Activated T-cell treated with anti-CD3 and anti-CD28 coated beads for 1 hour (primary cell): ENCODE results near the gene VBP1.
"Not testable (repeated sequence)": the region's sequence is repeated elsewhere in the genome, so short reads cannot be mapped to it uniquely, and the experiment has no call there.

Experiments
- DNase-seq: peaks from one replicate; pipeline ENCODE4 v3.0.0-alpha.2; 2020; ENCODE audit warnings: low read depth

VBP1 gene

GRCh38 chrX:155263854-155264628 lies 47.8 kb downstream of the VBP1 start, which contains the start of gene RAB39B:
Gene RAB39B (minus strand): TSS chrX:155264491. CDS start chrX:155264288, 203 bp downstream.
- peak; percentile 47 for DNase-seq

- DNase-seq = no peak
Observed at GRCh38 chrX:155266439-155266838, 50.2 kb downstream of the VBP1 start.

GRCh38 chrX:155267995-155268394 lies 51.7 kb downstream of the VBP1 start:
- not testable (repeated sequence) for DNase-seq

GRCh38 chrX:155270969-155271368 lies 54.7 kb downstream of the VBP1 start:
- DNase-seq = no peak

GRCh38 chrX:155279873-155280272 lies 63.6 kb downstream of the VBP1 start:
- DNase-seq = no peak
